Measurements from ENCODE around the gene SPATA31C1. TPM values are rescaled to one million over a fixed set of nuclear protein-coding genes. Genes with fewer than 3 reads are reported as not detected.
A peak's percentile ranks its signal among the peaks of the same experiment; 100 is the strongest.

SPATA31C1 gene
- total and polyA plus RNA-seq, 5 donors from 2014 or later, result 0.19 TPM; not detected in 4

GRCh38 chr9:87959916-87960581, 42.3 kb downstream of the SPATA31C1 start:
- peaks cover 0 to 4% (median 0%) of the 10 kb centered on the region in 4 donors for H3K4me1 Mint-ChIP-seq
- Histone ChIP-seq H3K9me3 (ENCODE audit: control insufficient read depth in 2 of 2, low read length in 2 of 2) (no peaks in the 10 kb centered on the region), H3K36me3 (ENCODE audit: control insufficient read depth, insufficient read depth, low read length) (no peaks in the 10 kb centered on the region), H3K4me3 (ENCODE audit: low read depth, low read length) (no peak overlapping the region), H3K27me3 (ENCODE audit: control insufficient read depth, insufficient read depth, low read length) (peaks cover 15% of the 10 kb centered on the region), H3K27ac (ENCODE audit: insufficient read depth, low read length, poor library complexity, severe bottlenecking) (no peak overlapping the region), H3K4me1 (ENCODE audit: control insufficient read depth, insufficient read depth, low read length, poor library complexity, severe bottlenecking) (no peaks in the 10 kb centered on the region)
- peak overlapping the region in 1 of 4 donors; percentile 58 for H3K4me3 Mint-ChIP-seq
- peaks cover 4% of the 10 kb centered on the region for H3K36me3 Mint-ChIP-seq
- peaks cover 18% of the 10 kb centered on the region for H3K27me3 Mint-ChIP-seq
- H3K27ac Mint-ChIP-seq, result peak overlapping the region in 1 of 3 donors; percentile 52
- H3K9me3 Mint-ChIP-seq, result peaks cover 0 to 2% (median 0%) of the 10 kb centered on the region in 7 donors
- DNase-seq (no peak), ATAC-seq (ENCODE audit: low read depth in 2 of 2) (no peak)

DNA sequence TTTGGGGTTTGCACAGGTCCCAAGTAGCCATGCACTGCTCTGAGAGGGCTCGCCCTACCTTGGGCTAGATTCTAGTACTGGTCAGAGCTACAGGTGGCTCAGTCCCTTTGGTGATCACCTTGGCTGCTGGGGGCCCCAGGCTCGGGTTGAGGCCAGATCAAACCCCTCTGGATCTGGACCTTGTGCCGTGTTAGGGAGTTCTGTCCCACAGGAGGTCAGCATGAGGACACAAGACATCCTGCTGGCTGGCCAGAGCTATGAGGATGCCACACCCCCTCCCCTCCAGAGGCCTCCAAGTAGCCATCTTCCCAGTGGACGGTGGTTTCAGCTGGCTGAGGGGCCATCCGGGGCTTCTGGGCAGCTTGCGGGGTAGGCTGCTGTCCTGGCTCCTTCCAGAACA, 46.0 kb downstream of the SPATA31C1 start:
- Mint-ChIP-seq H3K4me1 (no peaks in the 10 kb centered on the region), H3K36me3 (peaks cover 19% of the 10 kb centered on the region), H3K27me3 (peaks cover 18% of the 10 kb centered on the region), H3K9me3 (peaks cover 0 to 2% (median 0%) of the 10 kb centered on the region in 7 donors), H3K27ac (no peak overlapping the region), H3K4me3 (no peak overlapping the region)
- ATAC-seq (ENCODE audit: low read depth in 2 of 2), result no peak
- Histone ChIP-seq H3K27ac (ENCODE audit: insufficient read depth, low read length, poor library complexity, severe bottlenecking) (no peak overlapping the region), H3K4me3 (ENCODE audit: low read depth, low read length) (no peak overlapping the region), H3K4me1 (ENCODE audit: control insufficient read depth, insufficient read depth, low read length, poor library complexity, severe bottlenecking) (no peaks in the 10 kb centered on the region), H3K27me3 (ENCODE audit: control insufficient read depth, insufficient read depth, low read length) (peaks cover 13% of the 10 kb centered on the region), H3K9me3 (ENCODE audit: control insufficient read depth in 2 of 2, low read length in 2 of 2) (no peaks in the 10 kb centered on the region), H3K36me3 (ENCODE audit: control insufficient read depth, insufficient read depth, low read length) (peaks cover 12% of the 10 kb centered on the region)
- no peak for DNase-seq

- DNase-seq, result no peak
- H3K4me3 Mint-ChIP-seq, result no peak overlapping the region
- H3K36me3 Mint-ChIP-seq, result peaks cover 25% of the 10 kb centered on the region
- H3K4me1 ChIP-seq (ENCODE audit: control insufficient read depth, insufficient read depth, low read length, poor library complexity, severe bottlenecking), result no peaks in the 10 kb centered on the region
- peaks cover 15% of the 10 kb centered on the region for H3K27me3 Mint-ChIP-seq
- H3K36me3 ChIP-seq (ENCODE audit: control insufficient read depth, insufficient read depth, low read length), result peaks cover 16% of the 10 kb centered on the region
- no peak for ATAC-seq (ENCODE audit: low read depth in 2 of 2)
- H3K9me3 ChIP-seq (ENCODE audit: control insufficient read depth in 2 of 2, low read length in 2 of 2), result no peaks in the 10 kb centered on the region
- H3K27me3 ChIP-seq (ENCODE audit: control insufficient read depth, insufficient read depth, low read length), result peaks cover 10% of the 10 kb centered on the region
- no peak overlapping the region for H3K27ac ChIP-seq (ENCODE audit: insufficient read depth, low read length, poor library complexity, severe bottlenecking)
- no peak overlapping the region for H3K27ac Mint-ChIP-seq
- no peaks in the 10 kb centered on the region for H3K4me1 Mint-ChIP-seq
- H3K9me3 Mint-ChIP-seq, result no peaks in the 10 kb centered on the region
- no peak overlapping the region for H3K4me3 ChIP-seq (ENCODE audit: low read depth, low read length)
These were observed 47.1 kb downstream of the SPATA31C1 start for GRCh38 chr9:87964826-87965225.

DNA sequence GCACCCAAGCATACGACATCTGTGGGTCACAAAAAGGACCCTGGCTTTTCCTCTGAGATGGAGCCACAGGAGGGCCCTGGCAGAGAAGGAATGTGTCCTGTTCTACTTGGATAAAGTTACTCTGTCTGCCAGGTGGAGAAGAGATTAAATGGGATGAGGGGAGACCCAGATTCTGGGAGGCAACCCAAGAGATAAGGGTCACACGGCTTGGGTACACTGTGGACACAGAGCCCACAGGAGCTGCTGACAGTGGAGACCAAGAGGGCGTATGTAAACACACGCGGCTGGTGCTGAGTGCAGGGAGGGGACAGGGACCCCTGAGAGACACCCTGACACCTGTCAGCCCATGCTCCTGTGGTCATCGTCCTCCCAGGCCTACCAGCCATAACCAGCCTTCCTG, 50.4 kb downstream of the SPATA31C1 start:
- Histone ChIP-seq H3K27ac (ENCODE audit: insufficient read depth, low read length, poor library complexity, severe bottlenecking) (no peak overlapping the region), H3K4me1 (ENCODE audit: control insufficient read depth, insufficient read depth, low read length, poor library complexity, severe bottlenecking) (no peaks in the 10 kb centered on the region), H3K27me3 (ENCODE audit: control insufficient read depth, insufficient read depth, low read length) (no peaks in the 10 kb centered on the region), H3K4me3 (ENCODE audit: low read depth, low read length) (no peak overlapping the region), H3K9me3 (ENCODE audit: control insufficient read depth in 2 of 2, low read length in 2 of 2) (no peaks in the 10 kb centered on the region), H3K36me3 (ENCODE audit: control insufficient read depth, insufficient read depth, low read length) (peaks cover 16% of the 10 kb centered on the region)
- ATAC-seq (ENCODE audit: low read depth in 2 of 2) (no peak), DNase-seq (no peak)
- peaks cover 26% of the 10 kb centered on the region for H3K36me3 Mint-ChIP-seq
- peaks cover 0 to 15% (median 8%) of the 10 kb centered on the region in 4 donors for H3K4me1 Mint-ChIP-seq
- no peaks in the 10 kb centered on the region for H3K27me3 Mint-ChIP-seq
- no peak overlapping the region for H3K4me3 Mint-ChIP-seq
- no peaks in the 10 kb centered on the region for H3K9me3 Mint-ChIP-seq
- H3K27ac Mint-ChIP-seq, result peak overlapping the region in 2 of 3 donors; percentile 29 to 50

GRCh38 chr9:87970602-87971001, 52.8 kb downstream of the SPATA31C1 start:
- no peak overlapping the region for H3K4me3 Mint-ChIP-seq
- H3K4me1 Mint-ChIP-seq, result peaks cover 5 to 36% (median 16%) of the 10 kb centered on the region in 4 donors
- no peak for DNase-seq
- Histone ChIP-seq H3K4me3 (ENCODE audit: low read depth, low read length) (no peak overlapping the region), H3K9me3 (ENCODE audit: control insufficient read depth in 2 of 2, low read length in 2 of 2) (no peaks in the 10 kb centered on the region), H3K27me3 (ENCODE audit: control insufficient read depth, insufficient read depth, low read length) (no peaks in the 10 kb centered on the region), H3K4me1 (ENCODE audit: control insufficient read depth, insufficient read depth, low read length, poor library complexity, severe bottlenecking) (peaks cover 8% of the 10 kb centered on the region), H3K27ac (ENCODE audit: insufficient read depth, low read length, poor library complexity, severe bottlenecking) (no peak overlapping the region), H3K36me3 (ENCODE audit: control insufficient read depth, insufficient read depth, low read length) (peaks cover 16% of the 10 kb centered on the region)
- ATAC-seq (ENCODE audit: low read depth in 2 of 2), result no peak
- H3K36me3 Mint-ChIP-seq, result peaks cover 22% of the 10 kb centered on the region
- H3K27me3 Mint-ChIP-seq, result peaks cover 6% of the 10 kb centered on the region
- H3K9me3 Mint-ChIP-seq, result no peaks in the 10 kb centered on the region
- peak overlapping the region in 1 of 3 donors; percentile 65 for H3K27ac Mint-ChIP-seq

DNA sequence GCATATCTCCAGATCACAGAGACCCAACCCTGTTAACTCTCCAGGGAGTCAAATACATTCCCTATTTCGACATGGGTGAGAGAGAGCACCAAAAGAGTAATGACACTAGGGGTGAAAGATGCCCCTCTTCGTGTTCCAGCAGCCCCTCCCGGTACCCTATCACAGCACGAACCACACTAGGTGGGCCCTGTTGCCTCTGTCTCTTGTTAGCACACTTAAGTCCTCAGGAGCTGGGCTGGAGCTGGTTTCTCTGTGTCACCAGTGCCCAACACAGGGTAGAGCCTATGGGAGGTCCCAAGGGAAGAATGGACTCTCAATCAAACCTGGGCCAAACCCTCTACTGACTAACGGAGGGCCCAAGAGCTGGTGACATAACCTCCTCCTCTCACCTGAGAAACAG, 55.4 kb downstream of the SPATA31C1 start:
- peak overlapping the region; percentile 90 for H3K27ac ChIP-seq (ENCODE audit: insufficient read depth, low read length, poor library complexity, severe bottlenecking)
- ATAC-seq (ENCODE audit: low read depth in 2 of 2), result no peak

More for the DNA sequence above, 55.4 kb downstream of the SPATA31C1 start:
- peak overlapping the region; percentile 71 to 99 (median 86) for H3K4me3 Mint-ChIP-seq
- peaks cover 5 to 36% (median 16%) of the 10 kb centered on the region in 4 donors for H3K4me1 Mint-ChIP-seq
- peaks cover 6% of the 10 kb centered on the region for H3K27me3 Mint-ChIP-seq
- no peaks in the 10 kb centered on the region for H3K9me3 Mint-ChIP-seq
- no peak for DNase-seq
- Histone ChIP-seq H3K4me1 (ENCODE audit: control insufficient read depth, insufficient read depth, low read length, poor library complexity, severe bottlenecking) (peaks cover 8% of the 10 kb centered on the region), H3K36me3 (ENCODE audit: control insufficient read depth, insufficient read depth, low read length) (peaks cover 9% of the 10 kb centered on the region), H3K4me3 (ENCODE audit: low read depth, low read length) (no peak overlapping the region), H3K9me3 (ENCODE audit: control insufficient read depth in 2 of 2, low read length in 2 of 2) (no peaks in the 10 kb centered on the region), H3K27me3 (ENCODE audit: control insufficient read depth, insufficient read depth, low read length) (no peaks in the 10 kb centered on the region)
- peaks cover 7% of the 10 kb centered on the region for H3K36me3 Mint-ChIP-seq
- H3K27ac Mint-ChIP-seq, result peak overlapping the region; percentile 93 to 98 (median 97)

Other genes starting within 250 kb of the SPATA31C1 start
- gene CTSL, start 191.8 kb upstream of the SPATA31C1 start, total RNA-seq, result 1.2 TPM
- 10 to 100 TPM in 1 of 4 donors, 1 to 10 TPM in 3; 1.5 to 10.6 (median 3.4) TPM for gene CTSL, start 191.8 kb upstream of the SPATA31C1 start, polyA plus RNA-seq
- gene SPATA31E1, start 35.1 kb upstream of the SPATA31C1 start, total RNA-seq, result not detected
- gene SPATA31E1, start 35.1 kb upstream of the SPATA31C1 start, polyA plus RNA-seq, result not detected
- 3.7 TPM for gene CDK20, start 56.6 kb downstream of the SPATA31C1 start, total RNA-seq
- 1 to 10 TPM; 2.6 to 4.9 (median 3.3) TPM for gene CDK20, start 56.6 kb downstream of the SPATA31C1 start, polyA plus RNA-seq
- 0.37 TPM for gene SPATA31C2, start 220.5 kb downstream of the SPATA31C1 start, total RNA-seq
- 1 to 10 TPM in 1 of 4 donors, under 1 TPM in 2, not detected in 1; 0.10 to 1.4 (median 0.18) TPM for gene SPATA31C2, start 220.5 kb downstream of the SPATA31C1 start, polyA plus RNA-seq

Data from CD4-positive, CD25-positive, alpha-beta regulatory T cell (primary cell).